ENCODE results near the gene CRP.
"Not testable (repeated sequence)": the region's sequence is repeated elsewhere in the genome, so short reads cannot be mapped to it uniquely, and the experiment has no call there.

Gene CRP

GRCh38 chr1:159705251-159705903 lies 9.0 kb downstream of the CRP start:
- no peak for DNase-seq (ENCODE audit: insufficient read length, low spot score)
- no peak for TF ChIP-seq POU2F2 (IDR thresholded peaks at IDR 0.05; ENCODE audit: low read depth, low read length)
- TF ChIP-seq TAF1 (IDR thresholded peaks at IDR 0.05; ENCODE audit: low read depth, low read length) = no peak
- TF ChIP-seq POLR2AphosphoS5 (IDR thresholded peaks at IDR 0.05; ENCODE audit: low read depth, low read length) = no peak
- TF ChIP-seq PAX5 (IDR thresholded peaks at IDR 0.05; ENCODE audit: insufficient read depth, low read length, severe bottlenecking) = no peak
- TF ChIP-seq SPI1 (IDR thresholded peaks at IDR 0.05; ENCODE audit: low read depth, low read length) = no peak
- FAIRE-seq = no peak

DNA sequence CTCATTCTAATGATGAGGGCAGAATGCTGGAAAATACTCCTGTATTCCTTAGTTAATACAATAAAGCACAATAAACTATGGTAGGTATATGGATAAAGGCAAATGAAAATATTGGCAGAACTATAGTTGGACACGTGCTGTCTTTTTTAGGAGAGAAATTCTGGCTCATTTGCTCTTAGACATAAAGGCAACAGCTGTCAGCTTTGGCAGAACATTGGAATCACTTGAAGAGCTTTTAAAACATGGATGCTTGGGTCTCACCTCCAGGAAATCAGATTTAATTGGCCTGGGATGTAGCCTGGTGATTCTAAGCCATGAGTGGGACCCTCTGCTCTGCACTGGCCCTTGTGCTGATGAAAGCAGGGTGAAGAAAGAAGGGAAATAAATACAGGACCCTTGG lies 9.9 kb downstream of the CRP start:
- TF ChIP-seq POU2F2 (IDR thresholded peaks at IDR 0.05; ENCODE audit: low read depth, low read length) (no peak), TAF1 (IDR thresholded peaks at IDR 0.05; ENCODE audit: low read depth, low read length) (no peak), SPI1 (IDR thresholded peaks at IDR 0.05; ENCODE audit: low read depth, low read length) (no peak), POLR2A (IDR thresholded peaks at IDR 0.05; ENCODE audit: low read depth, low read length) (no peak), POLR2AphosphoS5 (IDR thresholded peaks at IDR 0.05; ENCODE audit: low read depth, low read length) (no peak), PAX5 (IDR thresholded peaks at IDR 0.05; ENCODE audit: insufficient read depth, low read length, severe bottlenecking) (no peak)
- DNase-seq (ENCODE audit: insufficient read length, low spot score) (no peak), FAIRE-seq (no peak)

GRCh38 chr1:159700312-159700711 lies 14.1 kb downstream of the CRP start:
- TF ChIP-seq POLR2A (IDR thresholded peaks at IDR 0.05; ENCODE audit: low read depth, low read length) (no peak), TAF1 (IDR thresholded peaks at IDR 0.05; ENCODE audit: low read depth, low read length) (no peak), PAX5 (IDR thresholded peaks at IDR 0.05; ENCODE audit: insufficient read depth, low read length, severe bottlenecking) (no peak), POU2F2 (IDR thresholded peaks at IDR 0.05; ENCODE audit: low read depth, low read length) (no peak), POLR2AphosphoS5 (IDR thresholded peaks at IDR 0.05; ENCODE audit: low read depth, low read length) (no peak), SPI1 (IDR thresholded peaks at IDR 0.05; ENCODE audit: low read depth, low read length) (no peak)
- DNase-seq (ENCODE audit: insufficient read length, low spot score) = no peak
- no peak for FAIRE-seq

- FAIRE-seq (no peak), DNase-seq (ENCODE audit: insufficient read length, low spot score) (no peak)
- TF ChIP-seq POLR2AphosphoS5 (IDR thresholded peaks at IDR 0.05; ENCODE audit: low read depth, low read length) = no peak
- no peak for TF ChIP-seq PAX5 (IDR thresholded peaks at IDR 0.05; ENCODE audit: insufficient read depth, low read length, severe bottlenecking)
- no peak for TF ChIP-seq SPI1 (IDR thresholded peaks at IDR 0.05; ENCODE audit: low read depth, low read length)
- TF ChIP-seq POLR2A (IDR thresholded peaks at IDR 0.05; ENCODE audit: low read depth, low read length) = no peak
- TF ChIP-seq POU2F2 (IDR thresholded peaks at IDR 0.05; ENCODE audit: low read depth, low read length) = no peak
- no peak for TF ChIP-seq TAF1 (IDR thresholded peaks at IDR 0.05; ENCODE audit: low read depth, low read length)
Measured at GRCh38 chr1:159699653-159700052, 14.7 kb downstream of the CRP start.

- FAIRE-seq (no peak), DNase-seq (ENCODE audit: insufficient read length, low spot score) (no peak)
- TF ChIP-seq POLR2AphosphoS5 (IDR thresholded peaks at IDR 0.05; ENCODE audit: low read depth, low read length) (no peak), POLR2A (IDR thresholded peaks at IDR 0.05; ENCODE audit: low read depth, low read length) (no peak), TAF1 (IDR thresholded peaks at IDR 0.05; ENCODE audit: low read depth, low read length) (no peak), POU2F2 (IDR thresholded peaks at IDR 0.05; ENCODE audit: low read depth, low read length) (no peak), SPI1 (IDR thresholded peaks at IDR 0.05; ENCODE audit: low read depth, low read length) (no peak), PAX5 (IDR thresholded peaks at IDR 0.05; ENCODE audit: insufficient read depth, low read length, severe bottlenecking) (no peak)
Measured at GRCh38 chr1:159699246-159699645, 15.1 kb downstream of the CRP start.

GRCh38 chr1:159687511-159687910 lies 26.9 kb downstream of the CRP start:
- no peak for FAIRE-seq
- no peak for TF ChIP-seq POU2F2 (IDR thresholded peaks at IDR 0.05; ENCODE audit: low read depth, low read length)
- TF ChIP-seq PAX5 (IDR thresholded peaks at IDR 0.05; ENCODE audit: insufficient read depth, low read length, severe bottlenecking) = no peak
- TF ChIP-seq POLR2A (IDR thresholded peaks at IDR 0.05; ENCODE audit: low read depth, low read length) = no peak
- TF ChIP-seq POLR2AphosphoS5 (IDR thresholded peaks at IDR 0.05; ENCODE audit: low read depth, low read length) = no peak
- TF ChIP-seq TAF1 (IDR thresholded peaks at IDR 0.05; ENCODE audit: low read depth, low read length) = no peak
- TF ChIP-seq SPI1 (IDR thresholded peaks at IDR 0.05; ENCODE audit: low read depth, low read length) = no peak
- DNase-seq (ENCODE audit: insufficient read length, low spot score) = no peak

DNA sequence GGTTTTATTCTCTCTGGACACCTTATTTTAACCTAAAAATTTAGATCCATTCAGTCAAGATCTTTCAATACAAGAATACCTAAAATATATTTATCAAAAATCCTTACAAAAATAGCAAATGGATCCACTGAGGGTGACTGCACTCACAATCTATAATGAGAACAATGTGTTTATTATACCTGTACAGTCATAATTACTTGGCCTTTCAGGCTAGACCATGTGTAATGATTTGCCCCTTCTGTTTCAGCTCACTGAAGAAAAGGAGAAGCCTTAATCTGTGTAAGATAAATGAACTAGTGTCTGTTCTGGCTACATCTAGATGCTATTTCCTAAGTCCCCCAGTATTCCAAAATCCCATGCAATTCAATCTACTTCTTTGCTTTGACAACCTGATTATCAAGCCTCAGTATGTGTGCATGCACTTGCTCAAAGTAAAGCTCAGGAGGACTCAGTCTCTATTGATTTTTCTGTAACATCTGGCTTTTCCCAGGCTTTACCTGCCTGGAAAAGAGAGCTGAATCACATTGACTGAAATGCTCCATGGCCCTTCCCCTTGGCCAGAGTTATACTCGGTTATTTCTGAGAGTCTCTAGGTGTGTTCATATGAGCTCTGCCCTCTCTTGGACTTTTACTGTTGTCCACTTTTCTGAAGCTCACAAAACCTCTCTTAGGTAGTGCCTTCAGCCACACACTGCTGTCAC lies 27.6 kb downstream of the CRP start:
- FAIRE-seq (no peak), DNase-seq (ENCODE audit: insufficient read length, low spot score) (no peak)
- TF ChIP-seq SPI1 (IDR thresholded peaks at IDR 0.05; ENCODE audit: low read depth, low read length) (no peak), PAX5 (IDR thresholded peaks at IDR 0.05; ENCODE audit: insufficient read depth, low read length, severe bottlenecking) (no peak)

- no peak for FAIRE-seq
- DNase-seq (ENCODE audit: insufficient read length, low spot score) = no peak
- no peak for TF ChIP-seq PAX5 (IDR thresholded peaks at IDR 0.05; ENCODE audit: insufficient read depth, low read length, severe bottlenecking)
- TF ChIP-seq POU2F2 (IDR thresholded peaks at IDR 0.05; ENCODE audit: low read depth, low read length) = no peak
- no peak for TF ChIP-seq POLR2AphosphoS5 (IDR thresholded peaks at IDR 0.05; ENCODE audit: low read depth, low read length)
- TF ChIP-seq SPI1 (IDR thresholded peaks at IDR 0.05; ENCODE audit: low read depth, low read length) = no peak
- no peak for TF ChIP-seq TAF1 (IDR thresholded peaks at IDR 0.05; ENCODE audit: low read depth, low read length)
- no peak for TF ChIP-seq POLR2A (IDR thresholded peaks at IDR 0.05; ENCODE audit: low read depth, low read length)
Measured at GRCh38 chr1:159678939-159679338, 35.5 kb downstream of the CRP start.

DNA sequence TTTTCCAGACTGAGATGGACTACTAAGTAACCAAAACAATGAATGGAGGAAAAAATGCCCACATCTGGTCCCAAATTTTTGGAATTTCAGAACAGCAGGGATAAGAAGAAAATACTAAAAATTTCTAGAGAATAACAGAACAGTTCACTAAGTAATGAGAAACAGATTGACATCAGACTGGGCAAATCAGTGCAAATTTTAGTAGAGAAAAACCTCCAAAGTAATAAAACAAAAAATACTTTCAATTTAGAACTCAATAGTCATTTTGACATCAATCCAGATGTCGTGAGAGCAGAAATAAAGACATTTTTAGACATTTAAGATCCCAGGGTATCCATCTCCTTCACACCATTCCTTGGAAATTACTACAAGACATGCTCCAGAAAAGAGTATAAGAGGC lies 39.3 kb downstream of the CRP start:
- no peak for FAIRE-seq

DNA sequence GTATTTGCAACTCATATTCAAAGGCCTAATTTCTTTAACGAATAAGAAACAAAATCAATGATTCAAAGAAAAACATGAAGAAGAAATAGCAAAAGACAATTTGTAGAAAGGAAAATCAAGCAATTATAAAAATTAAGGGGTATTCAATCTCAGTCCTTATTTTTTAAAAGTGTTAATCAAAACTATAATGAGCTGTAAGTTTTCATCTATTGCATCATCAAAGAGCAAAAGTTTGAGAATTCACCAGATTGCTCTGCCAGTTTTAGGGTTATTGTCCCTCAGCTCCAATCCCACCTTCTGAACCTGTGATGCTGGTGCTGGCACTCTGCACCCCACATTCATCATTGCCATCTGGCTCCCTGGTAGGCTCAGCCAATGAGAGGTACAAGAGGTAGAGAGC lies 42.0 kb downstream of the CRP start:
- FAIRE-seq; DNase-seq (ENCODE audit: insufficient read length, low spot score): not testable (repeated sequence)

More for the DNA sequence above, 39.3 kb downstream of the CRP start:
- no peak for DNase-seq (ENCODE audit: insufficient read length, low spot score)
- TF ChIP-seq POU2F2 (IDR thresholded peaks at IDR 0.05; ENCODE audit: low read depth, low read length) = no peak
- no peak for TF ChIP-seq POLR2A (IDR thresholded peaks at IDR 0.05; ENCODE audit: low read depth, low read length)
- TF ChIP-seq PAX5 (IDR thresholded peaks at IDR 0.05; ENCODE audit: insufficient read depth, low read length, severe bottlenecking) = no peak
- no peak for TF ChIP-seq TAF1 (IDR thresholded peaks at IDR 0.05; ENCODE audit: low read depth, low read length)
- no peak for TF ChIP-seq POLR2AphosphoS5 (IDR thresholded peaks at IDR 0.05; ENCODE audit: low read depth, low read length)
- TF ChIP-seq SPI1 (IDR thresholded peaks at IDR 0.05; ENCODE audit: low read depth, low read length) = no peak
